HepG2 (cell line): ENCODE data around the gene NPAS2. TPM values are rescaled to one million over a fixed set of nuclear protein-coding genes. Genes with fewer than 3 reads are reported as not detected.
A peak's percentile ranks its signal among the peaks of the same experiment; 100 is the strongest.

Source experiments
- AKAP8 ChIP-seq: sonication (generic); formaldehyde crosslinking; IDR thresholded peaks from 2 replicates; pipeline ENCODE4 v1.5.1; 2020; ENCODE audit warnings: mild to moderate bottlenecking, missing genetic modification reagents
- CBFB ChIP-seq: sonication (generic); formaldehyde crosslinking; IDR thresholded peaks from 2 replicates; pipeline ENCODE4 v1.4.0; 2020; ENCODE audit warnings: missing genetic modification reagents
- FIP1L1 ChIP-seq: fragments of 200-400 bp; formaldehyde crosslinking; IDR thresholded peaks from 2 replicates; pipeline ENCODE4 v1.6.1; 2018; ENCODE audit warnings: low read depth, mild to moderate bottlenecking, low read length, moderate library complexity, borderline replicate concordance; ENCODE audit not compliant: insufficient read depth
- FOXO1 ChIP-seq: sonication (generic); formaldehyde crosslinking; IDR thresholded peaks from 2 replicates; pipeline ENCODE4 v1.4.0; 2020; ENCODE audit warnings: missing genetic modification reagents
- GATAD2A ChIP-seq: IDR thresholded peaks from 2 replicates; pipeline ENCODE4 v1.6.1; 2016
- HDAC2 ChIP-seq: sonication (generic); formaldehyde crosslinking; IDR thresholded peaks from 2 replicates; pipeline ENCODE4 v1.4.0; 2020; ENCODE audit warnings: missing genetic modification reagents
- HES4 ChIP-seq: sonication (generic); formaldehyde crosslinking; IDR thresholded peaks from 2 replicates; pipeline ENCODE4 v1.9.0; 2021; ENCODE audit warnings: mild to moderate bottlenecking, missing genetic modification reagents, borderline replicate concordance
- KDM5A ChIP-seq: fragments of 200-600 bp; sonication (generic); IDR thresholded peaks from 2 replicates; pipeline ENCODE4 v1.7.0; 2018; ENCODE audit warnings: antibody characterized with exemption, mild to moderate bottlenecking, low read length, borderline replicate concordance
- PCBP2 ChIP-seq: fragments of 200-400 bp; formaldehyde crosslinking; optimal IDR thresholded peaks from 2 replicates; pipeline ENCODE3; 2018; ENCODE audit warnings: low read length, low read depth; ENCODE audit not compliant: poor library complexity, severe bottlenecking
- PPARG ChIP-seq: conservative IDR thresholded peaks from 2 replicates; pipeline ENCODE4 v1.6.1; 2016; ENCODE audit warnings: missing biosample characterization, missing genetic modification reagents
- REL ChIP-seq: sonication (generic); formaldehyde crosslinking; conservative IDR thresholded peaks from 2 replicates; pipeline ENCODE4 v1.8.0; 2022; ENCODE audit warnings: mild to moderate bottlenecking, missing genetic modification reagents, moderate library complexity
- ZNF713 ChIP-seq: sonication (generic); formaldehyde crosslinking; IDR thresholded peaks from 2 replicates; pipeline ENCODE4 v1.4.0; 2020; ENCODE audit warnings: mild to moderate bottlenecking, missing genetic modification reagents
- polyA plus RNA-seq, 8 experiments: library from polyadenylated mRNA; depleted of rRNA in 3 of 8; stranded (reverse) in 7 of 8; unstranded in 1 of 8; fragments of >200 nt; fragmentation: Illumina TruSeq in 4 of 8; extraction: Trizol in 4 of 8; gene quantifications; 2 replicates each; pipeline versions ENCODE4 v1.2.1 to v1.2.3, GENCODE V29; 2011 to 2016; ENCODE audit warnings: low read depth in 4 of 8, missing spikeins in 1 of 8, mixed read lengths in 1 of 8; ENCODE audit not compliant: insufficient read depth in 1 of 8
- total RNA-seq, 5 experiments: library from RNA; depleted of rRNA; stranded (reverse); fragments of >200 nt; fragmentation: Illumina TruSeq; extraction: Trizol; gene quantifications; 2 replicates each; pipeline ENCODE4 v1.2.3, GENCODE V29; 2016; ENCODE audit warnings: low read depth in 1 of 5
- TF ChIP-seq, protein P1 (sequence below): sonication (generic); formaldehyde crosslinking; IDR thresholded peaks from 2 replicates; pipeline ENCODE4 v1.5.1; 2020; ENCODE audit warnings: mild to moderate bottlenecking, missing genetic modification reagents, borderline replicate concordance
- TF ChIP-seq, protein P2 (sequence below): sonication (generic); formaldehyde crosslinking; IDR thresholded peaks from 2 replicates; pipeline ENCODE4 v1.4.0; 2020; ENCODE audit warnings: low read depth, mild to moderate bottlenecking, missing genetic modification reagents
- TF ChIP-seq, protein P3 (sequence below): IDR thresholded peaks from 2 replicates; pipeline ENCODE4 v1.6.1; 2016
- TF ChIP-seq, protein P4 (sequence below): IDR thresholded peaks from 2 replicates; pipeline ENCODE4 v1.6.1; 2016; ENCODE audit warnings: low read depth
- TF ChIP-seq, protein P5 (sequence below): sonication (generic); formaldehyde crosslinking; IDR thresholded peaks from 2 replicates; pipeline ENCODE4 v1.9.0; 2021; ENCODE audit warnings: missing genetic modification reagents, mild to moderate bottlenecking, borderline replicate concordance
- TF ChIP-seq, protein P6 (sequence below): sonication (generic); formaldehyde crosslinking; IDR thresholded peaks from 2 replicates; pipeline ENCODE4 v1.5.0; 2020; ENCODE audit warnings: missing genetic modification reagents
- TF ChIP-seq, protein P7 (sequence below): sonication (generic); formaldehyde crosslinking; IDR thresholded peaks from 2 replicates; pipeline ENCODE4 v1.4.0; 2020; ENCODE audit warnings: missing genetic modification reagents

The NPAS2 gene
- total and polyA plus RNA-seq, 2 of the 13 experiments (the other 11 are each of a cell fraction or from before 2014, with no cell fraction given), result 14.8 to 37.5 TPM

DNA sequence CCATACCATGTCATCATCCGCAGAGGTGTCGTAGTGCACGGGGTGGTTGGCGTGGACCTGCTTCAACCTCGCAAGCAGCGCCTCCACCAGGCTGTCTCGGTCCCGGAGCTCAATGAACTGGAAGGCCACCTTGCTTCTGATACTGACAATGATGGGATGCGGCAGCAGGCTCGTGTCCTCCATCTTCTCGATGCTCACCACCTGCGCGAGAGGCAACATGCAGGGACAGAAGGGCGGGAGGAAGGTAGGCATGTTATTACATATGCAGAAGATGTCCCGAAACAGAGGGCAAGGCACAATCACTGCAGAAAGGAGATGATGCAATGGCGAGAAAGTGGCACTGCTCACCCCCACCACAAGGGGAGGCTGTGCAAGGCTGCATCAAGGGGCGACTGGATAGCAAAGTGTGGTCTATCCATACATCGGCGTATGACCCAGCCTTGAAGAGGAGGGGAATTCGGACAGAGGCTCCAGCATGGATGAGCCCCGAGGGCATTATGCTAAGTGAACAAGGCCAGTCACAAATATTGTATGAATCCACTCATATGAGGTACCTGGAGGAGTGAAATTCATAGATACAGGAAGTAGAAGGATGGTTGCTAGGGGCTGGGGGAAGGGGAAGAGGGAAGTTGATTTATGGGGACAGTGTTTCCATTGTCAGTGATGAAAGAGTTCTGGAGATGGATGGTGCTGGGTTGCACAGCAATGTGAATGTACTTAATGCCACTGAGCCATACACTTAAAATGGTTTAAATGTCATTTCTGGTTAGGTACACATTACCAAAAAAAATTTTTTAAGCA lies 218.7 kb downstream of the NPAS2 start (continued):
- TF ChIP-seq, protein P1, sequence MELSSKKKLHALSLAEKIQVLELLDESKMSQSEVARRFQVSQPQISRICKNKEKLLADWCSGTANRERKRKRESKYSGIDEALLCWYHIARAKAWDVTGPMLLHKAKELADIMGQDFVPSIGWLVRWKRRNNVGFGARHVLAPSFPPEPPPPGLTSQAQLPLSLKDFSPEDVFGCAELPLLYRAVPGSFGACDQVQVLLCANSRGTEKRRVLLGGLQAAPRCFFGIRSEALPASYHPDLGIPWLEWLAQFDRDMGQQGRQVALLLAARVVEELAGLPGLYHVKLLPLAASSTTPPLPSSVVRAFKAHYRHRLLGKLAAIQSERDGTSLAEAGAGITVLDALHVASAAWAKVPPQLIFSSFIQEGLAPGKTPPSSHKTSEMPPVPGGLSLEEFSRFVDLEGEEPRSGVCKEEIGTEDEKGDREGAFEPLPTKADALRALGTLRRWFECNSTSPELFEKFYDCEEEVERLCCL (CRISPR knock-in tag), result no peak
- TF ChIP-seq ZNF713 (CRISPR knock-in tag), result no peak
- TF ChIP-seq, protein P2, sequence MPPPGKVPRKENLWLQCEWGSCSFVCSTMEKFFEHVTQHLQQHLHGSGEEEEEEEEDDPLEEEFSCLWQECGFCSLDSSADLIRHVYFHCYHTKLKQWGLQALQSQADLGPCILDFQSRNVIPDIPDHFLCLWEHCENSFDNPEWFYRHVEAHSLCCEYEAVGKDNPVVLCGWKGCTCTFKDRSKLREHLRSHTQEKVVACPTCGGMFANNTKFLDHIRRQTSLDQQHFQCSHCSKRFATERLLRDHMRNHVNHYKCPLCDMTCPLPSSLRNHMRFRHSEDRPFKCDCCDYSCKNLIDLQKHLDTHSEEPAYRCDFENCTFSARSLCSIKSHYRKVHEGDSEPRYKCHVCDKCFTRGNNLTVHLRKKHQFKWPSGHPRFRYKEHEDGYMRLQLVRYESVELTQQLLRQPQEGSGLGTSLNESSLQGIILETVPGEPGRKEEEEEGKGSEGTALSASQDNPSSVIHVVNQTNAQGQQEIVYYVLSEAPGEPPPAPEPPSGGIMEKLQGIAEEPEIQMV (CRISPR knock-in tag), result no peak
- TF ChIP-seq FIP1L1, result no peak
- TF ChIP-seq, protein P3, sequence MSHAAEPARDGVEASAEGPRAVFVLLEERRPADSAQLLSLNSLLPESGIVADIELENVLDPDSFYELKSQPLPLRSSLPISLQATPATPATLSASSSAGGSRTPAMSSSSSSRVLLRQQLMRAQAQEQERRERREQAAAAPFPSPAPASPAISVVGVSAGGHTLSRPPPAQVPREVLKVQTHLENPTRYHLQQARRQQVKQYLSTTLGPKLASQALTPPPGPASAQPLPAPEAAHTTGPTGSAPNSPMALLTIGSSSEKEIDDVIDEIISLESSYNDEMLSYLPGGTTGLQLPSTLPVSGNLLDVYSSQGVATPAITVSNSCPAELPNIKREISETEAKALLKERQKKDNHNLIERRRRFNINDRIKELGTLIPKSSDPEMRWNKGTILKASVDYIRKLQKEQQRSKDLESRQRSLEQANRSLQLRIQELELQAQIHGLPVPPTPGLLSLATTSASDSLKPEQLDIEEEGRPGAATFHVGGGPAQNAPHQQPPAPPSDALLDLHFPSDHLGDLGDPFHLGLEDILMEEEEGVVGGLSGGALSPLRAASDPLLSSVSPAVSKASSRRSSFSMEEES, result 0 out of 2 replicates have a peak, but pooled peaks have one; percentile 40
- TF ChIP-seq KDM5A, result no peak
- TF ChIP-seq REL (CRISPR knock-in tag), result no peak
- TF ChIP-seq HES4 (CRISPR knock-in tag), result no peak
- TF ChIP-seq, protein P4, sequence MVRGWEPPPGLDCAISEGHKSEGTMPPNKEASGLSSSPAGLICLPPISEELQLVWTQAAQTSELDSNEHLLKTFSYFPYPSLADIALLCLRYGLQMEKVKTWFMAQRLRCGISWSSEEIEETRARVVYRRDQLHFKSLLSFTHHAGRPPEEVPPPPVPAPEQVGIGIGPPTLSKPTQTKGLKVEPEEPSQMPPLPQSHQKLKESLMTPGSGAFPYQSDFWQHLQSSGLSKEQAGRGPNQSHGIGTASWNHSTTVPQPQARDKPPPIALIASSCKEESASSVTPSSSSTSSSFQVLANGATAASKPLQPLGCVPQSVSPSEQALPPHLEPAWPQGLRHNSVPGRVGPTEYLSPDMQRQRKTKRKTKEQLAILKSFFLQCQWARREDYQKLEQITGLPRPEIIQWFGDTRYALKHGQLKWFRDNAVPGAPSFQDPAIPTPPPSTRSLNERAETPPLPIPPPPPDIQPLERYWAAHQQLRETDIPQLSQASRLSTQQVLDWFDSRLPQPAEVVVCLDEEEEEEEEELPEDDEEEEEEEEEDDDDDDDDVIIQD (CRISPR knock-in tag), result 0 out of 2 replicates have a peak, but pooled peaks have one; percentile 59
- peak; percentile 47 for TF ChIP-seq FOXO1 (CRISPR knock-in tag)
- 0 out of 2 replicates have a peak, but pooled peaks have one; percentile 67 for TF ChIP-seq CBFB (CRISPR knock-in tag)
- TF ChIP-seq, protein P5, sequence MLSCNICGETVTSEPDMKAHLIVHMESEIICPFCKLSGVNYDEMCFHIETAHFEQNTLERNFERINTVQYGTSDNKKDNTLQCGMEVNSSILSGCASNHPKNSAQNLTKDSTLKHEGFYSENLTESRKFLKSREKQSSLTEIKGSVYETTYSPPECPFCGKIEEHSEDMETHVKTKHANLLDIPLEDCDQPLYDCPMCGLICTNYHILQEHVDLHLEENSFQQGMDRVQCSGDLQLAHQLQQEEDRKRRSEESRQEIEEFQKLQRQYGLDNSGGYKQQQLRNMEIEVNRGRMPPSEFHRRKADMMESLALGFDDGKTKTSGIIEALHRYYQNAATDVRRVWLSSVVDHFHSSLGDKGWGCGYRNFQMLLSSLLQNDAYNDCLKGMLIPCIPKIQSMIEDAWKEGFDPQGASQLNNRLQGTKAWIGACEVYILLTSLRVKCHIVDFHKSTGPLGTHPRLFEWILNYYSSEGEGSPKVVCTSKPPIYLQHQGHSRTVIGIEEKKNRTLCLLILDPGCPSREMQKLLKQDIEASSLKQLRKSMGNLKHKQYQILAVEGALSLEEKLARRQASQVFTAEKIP, result no peak
- TF ChIP-seq GATAD2A, result peak; percentile 68
- TF ChIP-seq, protein P6, sequence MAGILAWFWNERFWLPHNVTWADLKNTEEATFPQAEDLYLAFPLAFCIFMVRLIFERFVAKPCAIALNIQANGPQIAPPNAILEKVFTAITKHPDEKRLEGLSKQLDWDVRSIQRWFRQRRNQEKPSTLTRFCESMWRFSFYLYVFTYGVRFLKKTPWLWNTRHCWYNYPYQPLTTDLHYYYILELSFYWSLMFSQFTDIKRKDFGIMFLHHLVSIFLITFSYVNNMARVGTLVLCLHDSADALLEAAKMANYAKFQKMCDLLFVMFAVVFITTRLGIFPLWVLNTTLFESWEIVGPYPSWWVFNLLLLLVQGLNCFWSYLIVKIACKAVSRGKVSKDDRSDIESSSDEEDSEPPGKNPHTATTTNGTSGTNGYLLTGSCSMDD (CRISPR knock-in tag), result no peak
- TF ChIP-seq PPARG, result no peak
- TF ChIP-seq HDAC2 (CRISPR knock-in tag), result peak; percentile 58; the same call in 1 of the 2 replicates
- no peak for TF ChIP-seq AKAP8 (CRISPR knock-in tag)
- TF ChIP-seq, protein P7, sequence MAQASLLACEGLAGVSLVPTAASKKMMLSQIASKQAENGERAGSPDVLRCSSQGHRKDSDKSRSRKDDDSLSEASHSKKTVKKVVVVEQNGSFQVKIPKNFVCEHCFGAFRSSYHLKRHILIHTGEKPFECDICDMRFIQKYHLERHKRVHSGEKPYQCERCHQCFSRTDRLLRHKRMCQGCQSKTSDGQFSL (CRISPR knock-in tag), result no peak
- no peak for TF ChIP-seq PCBP2
